ENCODE results near the gene RAD23B.

RAD23B gene

DNA sequence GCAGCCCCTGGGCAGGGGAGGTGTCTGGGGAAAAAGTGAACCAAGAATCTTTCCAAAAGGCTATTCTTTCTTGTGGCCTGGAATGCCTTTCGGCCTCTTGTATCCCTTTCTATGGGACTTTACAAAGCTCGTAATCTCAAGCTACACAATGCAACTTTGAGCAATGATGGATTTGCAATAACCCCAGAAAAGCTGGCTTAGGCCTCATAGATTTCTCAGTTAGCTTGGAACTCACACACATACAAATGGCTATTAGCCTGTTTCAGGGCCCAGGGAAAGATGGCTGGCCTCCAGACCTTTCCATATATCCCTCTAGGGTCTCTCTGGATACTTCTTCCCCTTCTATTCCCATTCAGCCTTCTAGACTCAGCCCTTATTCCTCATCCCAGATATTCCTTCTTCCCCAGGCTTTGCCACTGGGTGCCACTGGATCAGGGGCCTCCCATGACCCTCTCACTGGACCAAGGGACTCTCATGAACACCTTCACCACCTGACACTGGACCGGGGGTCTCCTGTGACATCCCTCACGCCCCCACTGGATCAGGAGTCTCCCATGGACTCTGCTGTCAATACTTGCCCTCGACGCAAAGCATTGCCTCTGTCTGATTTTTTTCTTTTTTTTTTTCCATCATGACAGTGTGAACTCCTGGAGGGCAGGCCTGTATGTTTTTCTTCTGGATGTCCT, 59.5 kb downstream of the RAD23B start:
- TF ChIP-seq, protein P1, sequence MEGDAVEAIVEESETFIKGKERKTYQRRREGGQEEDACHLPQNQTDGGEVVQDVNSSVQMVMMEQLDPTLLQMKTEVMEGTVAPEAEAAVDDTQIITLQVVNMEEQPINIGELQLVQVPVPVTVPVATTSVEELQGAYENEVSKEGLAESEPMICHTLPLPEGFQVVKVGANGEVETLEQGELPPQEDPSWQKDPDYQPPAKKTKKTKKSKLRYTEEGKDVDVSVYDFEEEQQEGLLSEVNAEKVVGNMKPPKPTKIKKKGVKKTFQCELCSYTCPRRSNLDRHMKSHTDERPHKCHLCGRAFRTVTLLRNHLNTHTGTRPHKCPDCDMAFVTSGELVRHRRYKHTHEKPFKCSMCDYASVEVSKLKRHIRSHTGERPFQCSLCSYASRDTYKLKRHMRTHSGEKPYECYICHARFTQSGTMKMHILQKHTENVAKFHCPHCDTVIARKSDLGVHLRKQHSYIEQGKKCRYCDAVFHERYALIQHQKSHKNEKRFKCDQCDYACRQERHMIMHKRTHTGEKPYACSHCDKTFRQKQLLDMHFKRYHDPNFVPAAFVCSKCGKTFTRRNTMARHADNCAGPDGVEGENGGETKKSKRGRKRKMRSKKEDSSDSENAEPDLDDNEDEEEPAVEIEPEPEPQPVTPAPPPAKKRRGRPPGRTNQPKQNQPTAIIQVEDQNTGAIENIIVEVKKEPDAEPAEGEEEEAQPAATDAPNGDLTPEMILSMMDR (IDR thresholded peaks at IDR 0.05), result no peak

DNA sequence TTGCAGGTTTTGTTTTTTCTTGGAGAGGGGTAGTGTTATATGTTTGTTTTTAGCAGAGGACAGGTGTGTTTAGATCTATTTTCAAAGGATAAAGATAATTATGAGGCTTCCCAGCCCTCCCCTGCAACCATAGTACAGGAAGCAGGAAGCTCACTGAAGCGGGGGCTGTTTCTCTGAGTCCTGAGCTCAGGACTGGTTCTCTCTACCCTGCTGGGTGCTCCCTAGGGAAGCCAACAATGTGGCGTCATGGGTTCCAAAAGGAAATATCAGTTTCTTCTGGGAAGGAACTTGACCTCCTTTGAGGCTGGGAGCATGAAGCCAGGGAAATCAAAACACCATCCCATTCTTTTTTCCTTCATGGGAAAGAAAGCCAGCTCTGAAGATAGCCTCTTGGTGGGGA, 62.2 kb downstream of the RAD23B start:
- TF ChIP-seq, protein P1 (IDR thresholded peaks at IDR 0.05), result no peak

DNA sequence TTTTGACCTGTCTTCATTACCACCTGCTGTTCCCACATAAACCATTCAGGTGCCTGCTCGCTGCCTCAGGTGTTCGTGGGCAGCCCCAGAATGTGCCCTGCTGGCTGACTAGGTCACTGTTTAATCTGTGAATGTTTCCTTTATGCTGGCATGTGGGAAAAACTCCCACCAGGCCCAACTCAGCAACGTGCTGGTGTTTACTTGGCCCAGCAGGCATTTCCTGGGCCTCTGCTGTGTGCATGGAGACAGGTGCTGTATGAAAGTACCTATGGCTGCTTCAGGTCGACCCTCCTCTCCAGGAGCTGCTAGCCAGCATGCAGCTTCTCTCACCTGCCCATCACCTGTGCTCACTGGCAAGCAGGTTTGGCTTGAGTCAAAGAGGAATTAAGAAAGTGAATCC, 65.8 kb downstream of the RAD23B start:
- TF ChIP-seq, protein P1 (IDR thresholded peaks at IDR 0.05), result no peak

DNA sequence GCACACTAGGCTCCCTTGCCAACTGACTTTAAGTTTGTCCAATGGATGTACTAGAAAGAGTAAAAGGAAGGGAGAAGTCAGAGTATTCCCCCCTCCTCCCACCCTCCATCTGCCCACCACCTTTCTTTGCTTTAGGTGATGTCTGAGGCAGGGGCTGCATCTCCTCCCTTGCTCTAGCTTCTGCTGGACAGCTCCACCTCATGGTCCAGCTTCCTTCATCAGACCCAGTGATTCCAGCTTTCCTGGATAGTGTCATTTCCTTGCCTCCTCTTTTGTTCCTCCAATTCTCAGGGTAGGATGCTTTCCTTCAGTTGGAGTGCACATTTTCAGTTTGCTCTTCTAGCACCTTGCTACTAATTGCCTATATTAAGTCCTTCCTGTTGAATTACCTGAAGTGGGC, 67.4 kb downstream of the RAD23B start:
- TF ChIP-seq, protein P1 (IDR thresholded peaks at IDR 0.05), result no peak

DNA sequence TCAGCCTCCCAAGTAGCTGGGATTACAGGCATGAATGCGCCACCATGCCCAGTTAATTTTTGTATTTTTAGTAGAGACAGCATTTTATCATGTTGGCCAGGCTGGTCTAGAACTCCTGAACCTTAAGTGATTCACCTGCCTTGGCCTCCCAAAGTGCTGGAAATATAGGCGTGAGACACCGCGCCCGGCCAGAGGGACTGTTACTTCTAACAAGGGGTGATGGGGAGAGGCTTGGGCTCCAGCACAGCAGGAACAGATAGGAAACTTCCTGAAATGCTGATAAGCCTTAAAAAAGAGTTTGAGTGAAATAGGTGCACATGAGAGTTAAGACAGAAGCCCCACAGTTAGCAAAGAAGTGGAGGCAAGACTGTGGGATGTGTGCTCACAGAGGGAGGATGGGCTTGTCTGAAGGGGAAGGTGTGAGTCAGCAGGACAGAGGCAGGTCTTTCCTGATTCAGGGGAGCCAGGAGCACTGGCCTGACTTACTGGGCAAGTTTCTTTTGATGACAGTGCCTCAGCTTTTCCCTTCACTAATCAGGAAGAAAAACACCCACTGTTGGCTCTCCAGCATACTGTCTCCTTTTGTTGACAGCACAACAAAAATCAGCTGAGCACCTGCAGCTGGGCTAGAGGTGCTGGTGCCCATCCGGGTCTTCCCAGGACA, 68.4 kb downstream of the RAD23B start:
- TF ChIP-seq, protein P1 (IDR thresholded peaks at IDR 0.05), result no peak

DNA sequence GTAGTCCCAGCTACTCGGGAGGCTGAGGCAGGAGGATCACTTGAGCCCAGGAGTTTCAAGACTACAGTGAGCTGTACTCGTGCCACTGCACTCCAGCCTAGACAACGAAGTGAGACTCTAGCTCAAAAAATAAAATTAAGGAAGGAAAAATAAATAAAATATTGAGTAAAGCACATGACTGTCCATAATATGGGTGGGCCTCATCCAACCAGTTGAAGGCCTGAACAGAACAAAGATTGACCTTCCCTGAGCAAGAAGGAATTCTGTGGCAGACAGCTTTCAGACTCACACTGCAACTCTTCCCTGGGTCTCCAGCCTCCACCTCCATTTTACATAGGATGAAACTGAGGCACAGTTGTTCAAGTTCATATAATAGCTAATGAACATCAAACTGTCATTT, 72.3 kb downstream of the RAD23B start:
- TF ChIP-seq, protein P1 (IDR thresholded peaks at IDR 0.05), result no peak

DNA sequence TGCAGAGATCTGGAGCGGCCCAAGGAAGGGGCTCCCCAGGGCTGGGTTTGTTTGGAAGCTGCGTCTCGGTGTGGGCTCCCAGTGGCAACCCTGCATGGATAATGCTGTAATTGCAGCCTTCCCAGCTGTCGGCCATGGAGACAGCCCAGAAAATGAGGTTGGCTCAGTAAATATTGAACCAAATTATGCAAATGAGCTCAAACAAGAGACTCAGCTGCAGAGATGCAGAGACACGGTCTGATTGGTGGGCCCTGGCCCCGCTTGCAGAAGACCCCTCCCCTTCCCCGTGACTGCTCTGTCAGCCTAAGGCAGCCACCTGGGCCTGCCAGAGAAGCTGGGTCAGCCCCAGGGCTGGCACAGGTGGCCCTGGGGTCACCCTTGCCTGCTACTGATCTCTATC, 75.9 kb downstream of the RAD23B start:
- TF ChIP-seq, protein P1 (IDR thresholded peaks at IDR 0.05), result no peak

Data from LNCAP (cell line).